RWPE1 (cell line): ENCODE measurements around the gene PHF24.

ENCODE experiments used
- CTCF ChIA-PET: fragments of 350-600 bp; sonication (Branson Sonifier 250); formaldehyde crosslinking; extraction: SDS; loops from one replicate; lab custom pipeline; 2021; lab: Yijun Ruan, JAX
- POLR2A ChIA-PET: fragments of 400-600 bp; formaldehyde crosslinking; extraction: SDS; loops from one replicate; lab custom pipeline; 2020; ENCODE audit warnings: antibody characterized with exemption; ENCODE audit not compliant: low non-redundant PET; lab: Yijun Ruan, JAX
- DNase-seq: peaks from one replicate; pipeline ENCODE4 v3.0.0; 2012; ENCODE audit warnings: low spot score
- H3K27ac ChIP-seq: fragments of 450-650 bp; 2 replicates; pipeline ENCODE4 v1.5.1; 2017
- CTCF ChIP-seq: fragments of 450-650 bp; conservative IDR thresholded peaks from 2 replicates; pipeline ENCODE4 v1.5.1; 2017; ENCODE audit warnings: low read depth, mild to moderate bottlenecking

Gene PHF24

GRCh38 chr9:34990908-34991606, 33.0 kb downstream of the PHF24 start:
- H3K27ac ChIP-seq: peak overlapping the region; percentile 94
- CTCF ChIA-PET: interaction anchor here (1.5 kb wide), 1 partner anchor 91 kb away, joined by 6 read pairs; no protein-coding TSS in a partner anchor
- POLR2A ChIA-PET: no interaction called here

GRCh38 chr9:34991607-34992375, 33.7 kb downstream of the PHF24 start:
- CTCF ChIA-PET: interaction anchor here (1.2 to 1.5 kb wide), 2 partner anchors 59 to 92 kb away, joined by 4 to 6 read pairs; no protein-coding TSS in a partner anchor
- peak overlapping the region; percentile 94 for H3K27ac ChIP-seq
- DNase-seq: peak; percentile 52
- no peak for TF ChIP-seq CTCF
- POLR2A ChIA-PET: no interaction called here

More at GRCh38 chr9:34990908-34991606, 33.0 kb downstream of the PHF24 start:
- no peak for DNase-seq
- TF ChIP-seq CTCF: no peak

- ChIA-PET CTCF (interaction anchor here (1.2 to 1.5 kb wide), 2 partner anchors 58 to 93 kb away, joined by 4 to 6 read pairs; no protein-coding TSS in a partner anchor), POLR2A (no interaction called here)
- H3K27ac ChIP-seq: peak overlapping the region; percentile 94
- no peak for TF ChIP-seq CTCF
- peak; percentile 84 for DNase-seq
Measured at GRCh38 chr9:34992376-34992951, 34.4 kb downstream of the PHF24 start.

GRCh38 chr9:34993502-34994259, 35.6 kb downstream of the PHF24 start:
- no peak for TF ChIP-seq CTCF
- DNase-seq: no peak
- H3K27ac ChIP-seq: peak overlapping the region; percentile 94
- ChIA-PET CTCF (interaction anchor here (0.6 to 2.6 kb wide), 12 partner anchors 9 to 496 kb away, joined by 3 to 37 read pairs (median 3); partner anchors contain the start of gene RUSC2), POLR2A (no interaction called here)

GRCh38 chr9:34994260-34994899, 36.3 kb downstream of the PHF24 start:
- H3K27ac ChIP-seq: peak overlapping the region; percentile 94
- ChIA-PET POLR2A (interaction anchor here (0.6 kb wide), 1 partner anchor 120 kb away, joined by 3 read pairs; no protein-coding TSS in a partner anchor), CTCF (interaction anchor here (0.6 to 2.6 kb wide), 20 partner anchors 9 to 1098 kb away, joined by 3 to 37 read pairs (median 3); partner anchors contain the start of gene RUSC2)
- peak; percentile 82 for DNase-seq
- TF ChIP-seq CTCF: peak; percentile 88
